Liver (tissue), 9 donors: ENCODE data around the gene AP4S1. TPM values are rescaled to one million over a fixed set of nuclear protein-coding genes. Genes with fewer than 3 reads are reported as not detected.

Source experiments
- DNase-seq: peaks from one replicate; pipeline ENCODE4 v3.0.0-alpha.2; 2017; ENCODE audit warnings: low spot score
- H3K27ac ChIP-seq, 2 donors: one replicate each; pipeline ENCODE4 v1.7.0; 2013; ENCODE audit warnings: inconsistent platforms in 2 of 2, low read length in 2 of 2, control low read depth in 1 of 2, low read depth in 1 of 2, mild to moderate bottlenecking in 1 of 2
- H3K27me3 ChIP-seq, 4 donors: one replicate each; pipeline versions ENCODE4 v1.6.1 to v1.7.0; 2013; ENCODE audit warnings: low read length in 3 of 4, inconsistent platforms in 1 of 4, mild to moderate bottlenecking in 1 of 4, moderate library complexity in 1 of 4; ENCODE audit not compliant: control insufficient read depth in 4 of 4, insufficient read depth in 4 of 4
- H3K36me3 ChIP-seq, 4 donors: one replicate each; pipeline versions ENCODE4 v1.6.1 to v1.7.0; 2013; ENCODE audit warnings: low read length in 3 of 4, mild to moderate bottlenecking in 3 of 4, low read depth in 1 of 4, moderate library complexity in 1 of 4; ENCODE audit not compliant: control insufficient read depth in 4 of 4, insufficient read depth in 3 of 4
- H3K4me1 ChIP-seq, 4 donors: one replicate each; pipeline versions ENCODE4 v1.6.1 to v1.7.0; 2013; ENCODE audit warnings: low read length in 3 of 4, mild to moderate bottlenecking in 3 of 4, moderate library complexity in 1 of 4; ENCODE audit not compliant: control insufficient read depth in 4 of 4, insufficient read depth in 4 of 4
- H3K4me3 ChIP-seq, 3 donors: one replicate each; pipeline versions ENCODE4 v1.6.1 to v1.7.0; 2013; ENCODE audit warnings: low read length in 3 of 3, control low read depth in 1 of 3, low read depth in 1 of 3, mild to moderate bottlenecking in 1 of 3
- H3K9ac ChIP-seq, 2 donors: one replicate each; pipeline ENCODE4 v1.7.0; 2013; ENCODE audit warnings: low read length in 2 of 2, mild to moderate bottlenecking in 2 of 2, moderate library complexity in 2 of 2, control low read depth in 1 of 2, low read depth in 1 of 2
- H3K9me3 ChIP-seq, 4 donors: one replicate each; pipeline versions ENCODE4 v1.6.1 to v1.7.0; 2013; ENCODE audit warnings: low read length in 3 of 4; ENCODE audit not compliant: control insufficient read depth in 4 of 4
- EGR1 ChIP-seq, 2 donors: IDR thresholded peaks; 2 replicates each; pipeline ENCODE4 v1.6.1; 2016 to 2018; ENCODE audit warnings: antibody characterized with exemption in 2 of 2, low read depth in 2 of 2
- FOXA1 ChIP-seq: IDR thresholded peaks from 2 replicates; pipeline ENCODE4 v1.6.1; 2016; ENCODE audit warnings: antibody characterized with exemption
- FOXA2 ChIP-seq: IDR thresholded peaks from 2 replicates; pipeline ENCODE4 v1.6.1; 2016; ENCODE audit warnings: antibody characterized with exemption
- GABPA ChIP-seq, 2 donors: IDR thresholded peaks in 1 of 2; conservative IDR thresholded peaks in 1 of 2; 2 replicates each; pipeline ENCODE4 v1.6.1; 2016; ENCODE audit warnings: antibody characterized with exemption in 2 of 2, mild to moderate bottlenecking in 1 of 2, moderate library complexity in 1 of 2
- HNF4A ChIP-seq, 2 donors: conservative IDR thresholded peaks; 2 replicates each; pipeline ENCODE4 v1.6.1; 2016; ENCODE audit warnings: antibody characterized with exemption in 2 of 2, mild to moderate bottlenecking in 2 of 2
- HNF4G ChIP-seq: IDR thresholded peaks from 2 replicates; pipeline ENCODE4 v1.6.1; 2016; ENCODE audit warnings: antibody characterized with exemption
- JUND ChIP-seq, 2 donors: IDR thresholded peaks; 2 replicates each; pipeline ENCODE4 v1.6.1; 2016; ENCODE audit warnings: antibody characterized with exemption in 2 of 2
- NR2F2 ChIP-seq: IDR thresholded peaks from 2 replicates; pipeline ENCODE4 v1.6.1; 2016; ENCODE audit warnings: antibody characterized with exemption
- RAD21 ChIP-seq, 2 donors: IDR thresholded peaks; 2 replicates each; pipeline ENCODE4 v1.6.1; 2016; ENCODE audit warnings: antibody characterized with exemption in 2 of 2, mild to moderate bottlenecking in 2 of 2
- RXRA ChIP-seq, 2 donors: IDR thresholded peaks; 2 replicates each; pipeline ENCODE4 v1.6.1; 2017 to 2018; ENCODE audit warnings: antibody characterized with exemption in 2 of 2, mild to moderate bottlenecking in 1 of 2
- SP1 ChIP-seq: IDR thresholded peaks from 2 replicates; pipeline ENCODE4 v1.6.1; 2018; ENCODE audit warnings: antibody characterized with exemption, mild to moderate bottlenecking
- TAF1 ChIP-seq: conservative IDR thresholded peaks from 2 replicates; pipeline ENCODE4 v1.6.1; 2016; ENCODE audit warnings: antibody characterized with exemption, mild to moderate bottlenecking
- YY1 ChIP-seq: IDR thresholded peaks from 2 replicates; pipeline ENCODE4 v1.6.1; 2016; ENCODE audit warnings: antibody characterized with exemption, mild to moderate bottlenecking
- WGBS: extraction: QIAGEN DNeasy Blood & Tissue Kit; methylation state at CpG from one replicate; pipeline ENCODE4 v1.1.7; 2013; 5-methylcytosine and 5-hydroxymethylcytosine counted together
- polyA plus RNA-seq, 2 donors: library from polyadenylated mRNA; stranded (reverse) in 1 of 2; unstranded in 1 of 2; fragments of 200-250 nt in 1 of 2; fragments of >200 nt in 1 of 2; fragmentation: Nextera tagmentation in 1 of 2; extraction: Ambion mirVana in 1 of 2; gene quantifications; one replicate each; pipeline versions ENCODE4 v1.2.1 to v1.2.3, GENCODE V29; 2013 to 2015
- total RNA-seq, 2 donors: library from RNA; depleted of rRNA; stranded (reverse); fragments of >200 nt; gene quantifications; one replicate each; pipeline ENCODE4 v1.2.3, GENCODE V29; 2014
- TF ChIP-seq, protein P1 (sequence below): IDR thresholded peaks from 2 replicates; pipeline ENCODE4 v1.6.1; 2016; ENCODE audit warnings: antibody characterized with exemption
- TF ChIP-seq, protein P2 (sequence below): fragments of 150-350 bp; IDR thresholded peaks from 2 replicates; pipeline ENCODE4 v1.5.1; 2017; ENCODE audit warnings: improper control_type of control experiment, low read depth, low read length; ENCODE audit not compliant: missing input control
- TF ChIP-seq, protein P3 (sequence below): IDR thresholded peaks from 2 replicates; pipeline ENCODE4 v1.6.1; 2016; ENCODE audit warnings: antibody characterized with exemption
- TF ChIP-seq, protein P4 (sequence below): IDR thresholded peaks from 2 replicates; pipeline ENCODE4 v1.6.1; 2016; ENCODE audit warnings: antibody characterized with exemption, mild to moderate bottlenecking
- donor health status: healthy.
- donor health status: healthy.
- donor health status: healthy.
- donor health status: healthy.
- donor health status: healthy.

The AP4S1 gene
- total and polyA plus RNA-seq, 4 donors = 1.3 to 4.3 (median 1.7) TPM

DNA sequence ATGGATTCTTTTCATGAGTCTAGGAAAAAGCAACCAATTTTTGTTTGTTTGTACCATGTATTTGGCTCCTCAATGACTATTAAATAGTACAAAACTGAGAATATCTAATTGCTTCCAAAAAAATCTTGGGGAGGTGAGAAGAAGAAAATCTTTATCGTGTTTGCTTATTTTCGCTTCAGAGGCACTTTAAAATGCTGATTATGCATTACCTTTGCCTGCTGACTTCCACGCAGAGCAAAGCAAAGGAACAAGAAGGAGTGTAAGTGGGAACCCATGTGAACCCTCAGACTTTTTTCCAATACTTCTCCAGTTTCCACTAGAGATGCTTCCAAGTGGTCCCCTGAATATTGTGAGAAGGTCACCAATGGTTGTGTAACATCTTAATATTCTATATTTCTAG, 43.9 kb downstream of the AP4S1 start (continued):
- TF ChIP-seq, protein P1, sequence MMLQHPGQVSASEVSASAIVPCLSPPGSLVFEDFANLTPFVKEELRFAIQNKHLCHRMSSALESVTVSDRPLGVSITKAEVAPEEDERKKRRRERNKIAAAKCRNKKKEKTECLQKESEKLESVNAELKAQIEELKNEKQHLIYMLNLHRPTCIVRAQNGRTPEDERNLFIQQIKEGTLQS = no peak
- no peak for TF ChIP-seq SP1

DNA sequence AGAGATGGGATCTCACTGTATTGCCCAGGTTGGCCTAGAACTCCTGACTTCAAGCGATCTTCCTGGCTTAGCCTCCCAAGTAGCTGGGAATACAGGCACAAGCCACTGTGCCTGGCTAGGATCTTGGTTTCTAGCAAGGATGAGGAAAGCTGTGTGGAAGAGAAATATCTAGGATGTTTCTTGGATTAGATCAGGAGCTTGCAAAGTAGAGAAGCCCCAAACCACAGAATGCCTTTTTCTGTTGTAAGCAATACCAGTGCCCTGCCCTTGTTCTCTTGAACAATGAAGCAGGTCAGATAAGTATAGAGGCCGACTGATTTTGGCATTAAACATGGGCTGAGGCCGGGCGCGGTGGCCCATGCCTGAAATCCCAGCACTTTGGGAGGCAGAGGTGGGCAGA, 45.0 kb downstream of the AP4S1 start:
- Histone ChIP-seq H3K4me3 (no peak overlapping the region), H3K9ac (no peak overlapping the region), H3K4me1 (no peaks in the 10 kb centered on the region), H3K27me3 (no peaks in the 10 kb centered on the region), H3K27ac (no peak overlapping the region), H3K36me3 (peaks cover 0 to 2% (median 0%) of the 10 kb centered on the region in 4 donors), H3K9me3 (no peaks in the 10 kb centered on the region)
- WGBS = 96% methylated on average over 5 of the region's 5 CpGs
- DNase-seq = no peak
- TF ChIP-seq RAD21 (IDR thresholded peaks at IDR 0.05) (no peak), HNF4G (no peak), GABPA (IDR thresholded peaks at IDR 0.05 in 1 of 2, conservative IDR thresholded peaks at IDR 0.05 in 1 of 2) (no peak), SP1 (no peak), NR2F2 (no peak), HNF4A (conservative IDR thresholded peaks at IDR 0.05) (no peak), RXRA (IDR thresholded peaks at IDR 0.05) (no peak)
- TF ChIP-seq, protein P1 = no peak

DNA sequence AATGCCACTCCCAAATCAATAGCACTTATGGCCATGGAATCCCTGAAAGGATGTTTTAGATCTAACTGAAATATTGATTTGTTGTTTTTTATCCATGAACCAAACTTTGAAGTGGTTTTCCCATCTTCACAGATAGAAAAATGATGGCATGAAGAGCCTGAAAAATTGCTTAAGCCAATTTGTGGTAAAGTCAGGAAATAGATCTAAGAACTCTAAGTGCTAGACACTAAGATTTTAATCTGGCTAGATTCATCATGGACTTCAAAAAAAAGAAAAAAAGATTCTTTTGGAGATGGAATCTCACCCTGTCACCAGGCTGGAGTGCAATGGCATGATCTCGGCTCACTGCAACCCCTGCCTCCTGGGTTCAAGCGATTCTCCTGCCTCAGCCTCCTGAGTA, 45.7 kb downstream of the AP4S1 start:
- H3K4me1 ChIP-seq = no peaks in the 10 kb centered on the region
- no peaks in the 10 kb centered on the region for H3K9me3 ChIP-seq
- H3K27me3 ChIP-seq = no peaks in the 10 kb centered on the region
- no peak overlapping the region for H3K27ac ChIP-seq
- H3K9ac ChIP-seq = no peak overlapping the region
- no peak for DNase-seq
- H3K36me3 ChIP-seq = peaks cover 0 to 2% (median 0%) of the 10 kb centered on the region in 4 donors
- TF ChIP-seq, protein P2, sequence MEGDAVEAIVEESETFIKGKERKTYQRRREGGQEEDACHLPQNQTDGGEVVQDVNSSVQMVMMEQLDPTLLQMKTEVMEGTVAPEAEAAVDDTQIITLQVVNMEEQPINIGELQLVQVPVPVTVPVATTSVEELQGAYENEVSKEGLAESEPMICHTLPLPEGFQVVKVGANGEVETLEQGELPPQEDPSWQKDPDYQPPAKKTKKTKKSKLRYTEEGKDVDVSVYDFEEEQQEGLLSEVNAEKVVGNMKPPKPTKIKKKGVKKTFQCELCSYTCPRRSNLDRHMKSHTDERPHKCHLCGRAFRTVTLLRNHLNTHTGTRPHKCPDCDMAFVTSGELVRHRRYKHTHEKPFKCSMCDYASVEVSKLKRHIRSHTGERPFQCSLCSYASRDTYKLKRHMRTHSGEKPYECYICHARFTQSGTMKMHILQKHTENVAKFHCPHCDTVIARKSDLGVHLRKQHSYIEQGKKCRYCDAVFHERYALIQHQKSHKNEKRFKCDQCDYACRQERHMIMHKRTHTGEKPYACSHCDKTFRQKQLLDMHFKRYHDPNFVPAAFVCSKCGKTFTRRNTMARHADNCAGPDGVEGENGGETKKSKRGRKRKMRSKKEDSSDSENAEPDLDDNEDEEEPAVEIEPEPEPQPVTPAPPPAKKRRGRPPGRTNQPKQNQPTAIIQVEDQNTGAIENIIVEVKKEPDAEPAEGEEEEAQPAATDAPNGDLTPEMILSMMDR = no peak
- TF ChIP-seq, protein P3, sequence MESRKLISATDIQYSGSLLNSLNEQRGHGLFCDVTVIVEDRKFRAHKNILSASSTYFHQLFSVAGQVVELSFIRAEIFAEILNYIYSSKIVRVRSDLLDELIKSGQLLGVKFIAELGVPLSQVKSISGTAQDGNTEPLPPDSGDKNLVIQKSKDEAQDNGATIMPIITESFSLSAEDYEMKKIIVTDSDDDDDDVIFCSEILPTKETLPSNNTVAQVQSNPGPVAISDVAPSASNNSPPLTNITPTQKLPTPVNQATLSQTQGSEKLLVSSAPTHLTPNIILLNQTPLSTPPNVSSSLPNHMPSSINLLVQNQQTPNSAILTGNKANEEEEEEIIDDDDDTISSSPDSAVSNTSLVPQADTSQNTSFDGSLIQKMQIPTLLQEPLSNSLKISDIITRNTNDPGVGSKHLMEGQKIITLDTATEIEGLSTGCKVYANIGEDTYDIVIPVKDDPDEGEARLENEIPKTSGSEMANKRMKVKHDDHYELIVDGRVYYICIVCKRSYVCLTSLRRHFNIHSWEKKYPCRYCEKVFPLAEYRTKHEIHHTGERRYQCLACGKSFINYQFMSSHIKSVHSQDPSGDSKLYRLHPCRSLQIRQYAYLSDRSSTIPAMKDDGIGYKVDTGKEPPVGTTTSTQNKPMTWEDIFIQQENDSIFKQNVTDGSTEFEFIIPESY = no peak
- 99% methylated on average over 2 of the region's 2 CpGs for WGBS
- no peak overlapping the region for H3K4me3 ChIP-seq

DNA sequence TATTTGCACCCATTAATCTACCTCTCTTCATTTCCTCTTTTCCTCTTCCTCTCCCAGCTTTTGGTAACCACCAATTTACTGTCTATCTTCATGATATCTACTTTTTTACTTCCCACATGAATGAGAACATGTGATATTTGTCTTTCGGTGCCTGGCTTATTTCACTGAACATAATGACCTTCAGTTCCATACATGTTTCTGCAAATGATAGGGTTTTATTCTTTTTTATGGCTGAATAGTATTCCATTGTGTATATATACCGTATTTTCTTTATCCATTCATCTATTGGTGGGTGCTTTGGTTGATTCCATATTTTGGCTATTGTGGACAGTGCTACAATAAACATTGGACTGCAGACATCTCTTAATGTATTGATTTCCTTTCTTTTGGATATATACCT, 49.7 kb downstream of the AP4S1 start:
- Histone ChIP-seq H3K27me3 (no peaks in the 10 kb centered on the region), H3K36me3 (peaks cover 0 to 2% (median 0%) of the 10 kb centered on the region in 4 donors), H3K4me1 (no peaks in the 10 kb centered on the region), H3K4me3 (no peak overlapping the region), H3K9me3 (no peaks in the 10 kb centered on the region), H3K9ac (no peak overlapping the region), H3K27ac (no peak overlapping the region)
- WGBS = 94% methylated on average over 2 of the region's 2 CpGs
- no peak for DNase-seq
- TF ChIP-seq, protein P4, sequence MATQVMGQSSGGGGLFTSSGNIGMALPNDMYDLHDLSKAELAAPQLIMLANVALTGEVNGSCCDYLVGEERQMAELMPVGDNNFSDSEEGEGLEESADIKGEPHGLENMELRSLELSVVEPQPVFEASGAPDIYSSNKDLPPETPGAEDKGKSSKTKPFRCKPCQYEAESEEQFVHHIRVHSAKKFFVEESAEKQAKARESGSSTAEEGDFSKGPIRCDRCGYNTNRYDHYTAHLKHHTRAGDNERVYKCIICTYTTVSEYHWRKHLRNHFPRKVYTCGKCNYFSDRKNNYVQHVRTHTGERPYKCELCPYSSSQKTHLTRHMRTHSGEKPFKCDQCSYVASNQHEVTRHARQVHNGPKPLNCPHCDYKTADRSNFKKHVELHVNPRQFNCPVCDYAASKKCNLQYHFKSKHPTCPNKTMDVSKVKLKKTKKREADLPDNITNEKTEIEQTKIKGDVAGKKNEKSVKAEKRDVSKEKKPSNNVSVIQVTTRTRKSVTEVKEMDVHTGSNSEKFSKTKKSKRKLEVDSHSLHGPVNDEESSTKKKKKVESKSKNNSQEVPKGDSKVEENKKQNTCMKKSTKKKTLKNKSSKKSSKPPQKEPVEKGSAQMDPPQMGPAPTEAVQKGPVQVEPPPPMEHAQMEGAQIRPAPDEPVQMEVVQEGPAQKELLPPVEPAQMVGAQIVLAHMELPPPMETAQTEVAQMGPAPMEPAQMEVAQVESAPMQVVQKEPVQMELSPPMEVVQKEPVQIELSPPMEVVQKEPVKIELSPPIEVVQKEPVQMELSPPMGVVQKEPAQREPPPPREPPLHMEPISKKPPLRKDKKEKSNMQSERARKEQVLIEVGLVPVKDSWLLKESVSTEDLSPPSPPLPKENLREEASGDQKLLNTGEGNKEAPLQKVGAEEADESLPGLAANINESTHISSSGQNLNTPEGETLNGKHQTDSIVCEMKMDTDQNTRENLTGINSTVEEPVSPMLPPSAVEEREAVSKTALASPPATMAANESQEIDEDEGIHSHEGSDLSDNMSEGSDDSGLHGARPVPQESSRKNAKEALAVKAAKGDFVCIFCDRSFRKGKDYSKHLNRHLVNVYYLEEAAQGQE = no peak
- no peak for TF ChIP-seq FOXA1
- TF ChIP-seq, protein P1 = no peak
- no peak for TF ChIP-seq TAF1
- no peak for TF ChIP-seq YY1
- TF ChIP-seq HNF4A (conservative IDR thresholded peaks at IDR 0.05) = no peak
- TF ChIP-seq FOXA2 = no peak
- no peak for TF ChIP-seq GABPA (IDR thresholded peaks at IDR 0.05 in 1 of 2, conservative IDR thresholded peaks at IDR 0.05 in 1 of 2)
- TF ChIP-seq RAD21 (IDR thresholded peaks at IDR 0.05) = no peak
- TF ChIP-seq EGR1 (IDR thresholded peaks at IDR 0.05; ENCODE audit: low read depth in 2 of 2) = no peak
- no peak for TF ChIP-seq JUND (IDR thresholded peaks at IDR 0.05)
